GM10248 (cell line): ENCODE data around the gene EYA2.
"Not testable (repeated sequence)": the region's sequence is repeated elsewhere in the genome, so short reads cannot be mapped to it uniquely, and the experiment has no call there.

Source experiments
- CTCF ChIA-PET: fragments of 300-600 bp; sonication (Branson Sonifier 250); formaldehyde crosslinking; extraction: SDS; loops from one replicate; lab custom pipeline; 2021; ENCODE audit warnings: antibody characterized with exemption; lab: Yijun Ruan, JAX
- POLR2A ChIA-PET: fragments of 350-650 bp; sonication (Branson Sonifier 250); formaldehyde crosslinking; extraction: SDS; loops from one replicate; lab custom pipeline; 2020; ENCODE audit warnings: antibody characterized with exemption; lab: Yijun Ruan, JAX
- DNase-seq: peaks from one replicate; pipeline ENCODE4 v3.0.0; 2012; ENCODE audit errors: extremely low spot score
- TF ChIP-seq, protein P1 (sequence below): IDR thresholded peaks from 2 replicates; pipeline ENCODE4 v1.5.1; 2012; ENCODE audit warnings: mild to moderate bottlenecking, low read depth; ENCODE audit errors: extremely low read depth, missing control alignments, control extremely low read depth

EYA2 gene

GRCh38 chr20:46872328-46873211, 22.1 kb upstream of the EYA2 start:
- ChIA-PET CTCF (no interaction called here), POLR2A (no interaction called here)
- TF ChIP-seq, protein P1, sequence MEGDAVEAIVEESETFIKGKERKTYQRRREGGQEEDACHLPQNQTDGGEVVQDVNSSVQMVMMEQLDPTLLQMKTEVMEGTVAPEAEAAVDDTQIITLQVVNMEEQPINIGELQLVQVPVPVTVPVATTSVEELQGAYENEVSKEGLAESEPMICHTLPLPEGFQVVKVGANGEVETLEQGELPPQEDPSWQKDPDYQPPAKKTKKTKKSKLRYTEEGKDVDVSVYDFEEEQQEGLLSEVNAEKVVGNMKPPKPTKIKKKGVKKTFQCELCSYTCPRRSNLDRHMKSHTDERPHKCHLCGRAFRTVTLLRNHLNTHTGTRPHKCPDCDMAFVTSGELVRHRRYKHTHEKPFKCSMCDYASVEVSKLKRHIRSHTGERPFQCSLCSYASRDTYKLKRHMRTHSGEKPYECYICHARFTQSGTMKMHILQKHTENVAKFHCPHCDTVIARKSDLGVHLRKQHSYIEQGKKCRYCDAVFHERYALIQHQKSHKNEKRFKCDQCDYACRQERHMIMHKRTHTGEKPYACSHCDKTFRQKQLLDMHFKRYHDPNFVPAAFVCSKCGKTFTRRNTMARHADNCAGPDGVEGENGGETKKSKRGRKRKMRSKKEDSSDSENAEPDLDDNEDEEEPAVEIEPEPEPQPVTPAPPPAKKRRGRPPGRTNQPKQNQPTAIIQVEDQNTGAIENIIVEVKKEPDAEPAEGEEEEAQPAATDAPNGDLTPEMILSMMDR, result no peak
- no peak for DNase-seq

DNA sequence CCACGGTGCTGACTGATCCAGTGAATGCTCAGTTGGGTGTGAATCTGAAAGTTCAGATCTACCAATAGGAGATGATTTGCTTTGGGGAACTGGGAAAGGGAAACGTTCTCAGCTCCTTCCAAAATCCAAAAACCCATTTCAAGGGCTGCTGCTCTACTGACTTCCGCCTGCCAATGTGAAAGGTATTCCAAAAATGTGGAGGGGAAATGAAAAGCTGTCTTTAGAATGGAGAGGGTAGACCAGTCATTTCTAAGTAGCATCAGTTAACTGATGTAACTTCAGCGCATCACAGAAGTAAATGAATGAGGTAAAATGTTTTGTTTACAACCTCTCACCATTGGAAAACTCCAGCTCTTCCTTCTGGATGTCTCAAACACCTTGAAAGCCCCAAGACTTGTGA, 19.6 kb upstream of the EYA2 start:
- no peak for DNase-seq
- ChIA-PET CTCF (no interaction called here), POLR2A (no interaction called here)
- TF ChIP-seq, protein P1, result no peak

- ChIA-PET POLR2A (no interaction called here), CTCF (no interaction called here)
- DNase-seq, result no peak
- TF ChIP-seq, protein P1, result no peak
Measured at GRCh38 chr20:46879386-46879785, 15.3 kb upstream of the EYA2 start.

GRCh38 chr20:46879963-46880362, 14.7 kb upstream of the EYA2 start:
- CTCF ChIA-PET, POLR2A ChIA-PET: not testable (repeated sequence)

DNA sequence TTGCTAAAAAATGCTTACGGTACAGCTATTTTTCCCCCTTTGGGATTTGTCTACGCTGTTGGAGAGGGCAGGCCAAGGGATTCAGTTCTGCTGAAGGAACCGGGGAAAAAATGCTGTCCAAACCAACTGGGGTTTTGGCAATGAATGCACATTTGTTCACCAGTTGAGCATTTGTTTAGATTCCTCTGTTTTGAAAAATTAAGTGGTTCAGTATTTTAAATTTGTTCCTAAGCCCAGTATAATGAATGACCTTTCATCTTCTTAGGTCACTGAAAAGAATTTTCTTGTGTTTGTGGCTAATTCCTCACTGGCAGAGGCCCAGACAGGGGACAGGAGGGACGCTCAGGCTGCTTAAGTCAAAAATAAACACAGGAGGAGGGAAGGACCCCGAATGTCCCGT, 10.8 kb upstream of the EYA2 start:
- POLR2A ChIA-PET, result no interaction called here
- DNase-seq, result no peak
- TF ChIP-seq, protein P1, result no peak
- CTCF ChIA-PET, result no interaction called here

More at GRCh38 chr20:46879963-46880362, 14.7 kb upstream of the EYA2 start:
- DNase-seq, result not testable (repeated sequence)

DNA sequence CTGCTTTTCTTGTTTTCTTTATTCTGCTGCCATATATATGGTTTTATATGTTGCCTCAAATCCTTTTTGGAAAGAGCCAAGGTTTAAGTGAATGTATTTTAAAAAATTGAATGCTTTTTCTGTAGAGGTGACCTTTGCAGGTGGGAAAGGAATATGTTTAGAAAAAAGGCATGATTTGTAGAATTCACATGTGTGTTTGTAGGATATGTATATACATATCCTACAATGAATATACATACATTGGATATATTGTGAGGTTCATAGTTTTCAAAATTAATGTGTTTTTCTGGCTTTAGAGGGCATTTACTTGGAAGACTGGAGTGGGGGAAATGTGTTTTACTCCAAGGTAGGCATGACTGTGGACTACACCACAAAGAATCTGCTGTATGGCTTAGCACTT, 4.0 kb upstream of the EYA2 start:
- ChIA-PET POLR2A (no interaction called here), CTCF (no interaction called here)
- no peak for DNase-seq
- TF ChIP-seq, protein P1, result no peak

GRCh38 chr20:46893051-46893450, 1.6 kb upstream of the EYA2 start:
- POLR2A ChIA-PET, result no interaction called here
- CTCF ChIA-PET, result interaction anchor here (1.2 kb wide), 2 partner anchors 10 to 247 kb away, joined by 3 read pairs; no protein-coding TSS in a partner anchor
- DNase-seq, result no peak
- TF ChIP-seq, protein P1, result no peak
